ENCODE results near the gene RNF112.

The RNF112 gene

GRCh38 chr17:19410875-19411620 is at the start of gene RNF112:
RNF112 (plus strand) TSS chr17:19411232; CDS start chr17:19411409, 177 bp downstream.
- H3K4me3 ChIP-seq (ENCODE audit: insufficient read length, low read depth) = no peak within 1 kb of the TSS
- DNase-seq (ENCODE audit: low read depth, low spot score) = no peak
- no peak for TF ChIP-seq YY1 (IDR thresholded peaks at IDR 0.05; ENCODE audit: insufficient read depth, insufficient read length)
- TF ChIP-seq SUZ12 (IDR thresholded peaks at IDR 0.05; ENCODE audit: extremely low read depth, insufficient read depth, insufficient read length) = no peak
- TF ChIP-seq ZNF274 (IDR thresholded peaks at IDR 0.05; ENCODE audit: low read depth, low read length) = no peak
- peak within 1 kb of the TSS; percentile 50 for H3K9ac ChIP-seq (ENCODE audit: insufficient read length, low read depth)
- H3K27me3 ChIP-seq (ENCODE audit: insufficient read depth, insufficient read length) = no peaks in the 10 kb centered on the region
- H3K9me3 ChIP-seq (ENCODE audit: insufficient read depth, low read length) = no peaks in the 10 kb centered on the region
- no peaks in the 10 kb centered on the region for H3K36me3 ChIP-seq (ENCODE audit: insufficient read depth, insufficient read length, low read length)
- H3K4me1 ChIP-seq (ENCODE audit: insufficient read depth, insufficient read length) = peaks cover 31% of the 10 kb centered on the region

GRCh38 chr17:19361326-19361725 is 49.7 kb upstream of the RNF112 start:
- no peaks in the 10 kb centered on the region for H3K9me3 ChIP-seq (ENCODE audit: insufficient read depth, low read length)
- DNase-seq (ENCODE audit: low read depth, low spot score) = no peak
- H3K27me3 ChIP-seq (ENCODE audit: insufficient read depth, insufficient read length) = no peaks in the 10 kb centered on the region
- peaks cover 8% of the 10 kb centered on the region for H3K4me1 ChIP-seq (ENCODE audit: insufficient read depth, insufficient read length)
- peak overlapping the region; percentile 28 for H3K9ac ChIP-seq (ENCODE audit: insufficient read length, low read depth)
- peak overlapping the region; percentile 67 for H3K4me3 ChIP-seq (ENCODE audit: insufficient read length, low read depth)
- H3K36me3 ChIP-seq (ENCODE audit: insufficient read depth, insufficient read length, low read length) = peaks cover 35% of the 10 kb centered on the region
- TF ChIP-seq SUZ12 (IDR thresholded peaks at IDR 0.05; ENCODE audit: extremely low read depth, insufficient read depth, insufficient read length) (no peak), ZNF274 (IDR thresholded peaks at IDR 0.05; ENCODE audit: low read depth, low read length) (no peak), YY1 (IDR thresholded peaks at IDR 0.05; ENCODE audit: insufficient read depth, insufficient read length) (no peak)

GRCh38 chr17:19361944-19362276 is 49.1 kb upstream of the RNF112 start:
- Histone ChIP-seq H3K9me3 (ENCODE audit: insufficient read depth, low read length) (no peaks in the 10 kb centered on the region), H3K4me3 (ENCODE audit: insufficient read length, low read depth) (peak overlapping the region; percentile 67), H3K4me1 (ENCODE audit: insufficient read depth, insufficient read length) (peaks cover 8% of the 10 kb centered on the region), H3K36me3 (ENCODE audit: insufficient read depth, insufficient read length, low read length) (peaks cover 30% of the 10 kb centered on the region), H3K27me3 (ENCODE audit: insufficient read depth, insufficient read length) (no peaks in the 10 kb centered on the region), H3K9ac (ENCODE audit: insufficient read length, low read depth) (peak overlapping the region; percentile 78)
- no peak for TF ChIP-seq ZNF274 (IDR thresholded peaks at IDR 0.05; ENCODE audit: low read depth, low read length)
- TF ChIP-seq YY1 (IDR thresholded peaks at IDR 0.05; ENCODE audit: insufficient read depth, insufficient read length) = no peak
- TF ChIP-seq SUZ12 (IDR thresholded peaks at IDR 0.05; ENCODE audit: extremely low read depth, insufficient read depth, insufficient read length) = no peak
- no peak for DNase-seq (ENCODE audit: low read depth, low spot score)

GRCh38 chr17:19362277-19363113 is 48.5 kb upstream of the RNF112 start, which contains the start of gene B9D1:
B9D1 (minus strand) TSS chr17:19362723; CDS start chr17:19362569, 154 bp downstream.
- H3K36me3 ChIP-seq (ENCODE audit: insufficient read depth, insufficient read length, low read length) = peaks cover 24% of the 10 kb centered on the region
- H3K9ac ChIP-seq (ENCODE audit: insufficient read length, low read depth) = peak within 1 kb of the TSS; percentile 78
- no peaks in the 10 kb centered on the region for H3K9me3 ChIP-seq (ENCODE audit: insufficient read depth, low read length)
- H3K4me1 ChIP-seq (ENCODE audit: insufficient read depth, insufficient read length) = peaks cover 8% of the 10 kb centered on the region
- H3K4me3 ChIP-seq (ENCODE audit: insufficient read length, low read depth) = peak within 1 kb of the TSS; percentile 67
- TF ChIP-seq SUZ12 (IDR thresholded peaks at IDR 0.05; ENCODE audit: extremely low read depth, insufficient read depth, insufficient read length) (no peak), ZNF274 (IDR thresholded peaks at IDR 0.05; ENCODE audit: low read depth, low read length) (no peak), YY1 (IDR thresholded peaks at IDR 0.05; ENCODE audit: insufficient read depth, insufficient read length) (no peak)
- peak; percentile 61 for DNase-seq (ENCODE audit: low read depth, low spot score)
- H3K27me3 ChIP-seq (ENCODE audit: insufficient read depth, insufficient read length) = no peaks in the 10 kb centered on the region

- Histone ChIP-seq H3K36me3 (ENCODE audit: insufficient read depth, insufficient read length, low read length) (peaks cover 18% of the 10 kb centered on the region), H3K27me3 (ENCODE audit: insufficient read depth, insufficient read length) (no peaks in the 10 kb centered on the region), H3K9ac (ENCODE audit: insufficient read length, low read depth) (peak overlapping the region; percentile 78), H3K4me1 (ENCODE audit: insufficient read depth, insufficient read length) (peaks cover 8% of the 10 kb centered on the region), H3K9me3 (ENCODE audit: insufficient read depth, low read length) (no peaks in the 10 kb centered on the region), H3K4me3 (ENCODE audit: insufficient read length, low read depth) (peak overlapping the region; percentile 67)
- no peak for DNase-seq (ENCODE audit: low read depth, low spot score)
- TF ChIP-seq ZNF274 (IDR thresholded peaks at IDR 0.05; ENCODE audit: low read depth, low read length) (no peak), YY1 (IDR thresholded peaks at IDR 0.05; ENCODE audit: insufficient read depth, insufficient read length) (no peak), SUZ12 (IDR thresholded peaks at IDR 0.05; ENCODE audit: extremely low read depth, insufficient read depth, insufficient read length) (no peak)
These were observed 48.0 kb upstream of the RNF112 start for GRCh38 chr17:19363114-19363438.

GRCh38 chr17:19363460-19364035 is 47.5 kb upstream of the RNF112 start:
- peaks cover 16% of the 10 kb centered on the region for H3K36me3 ChIP-seq (ENCODE audit: insufficient read depth, insufficient read length, low read length)
- no peak overlapping the region for H3K4me3 ChIP-seq (ENCODE audit: insufficient read length, low read depth)
- TF ChIP-seq ZNF274 (IDR thresholded peaks at IDR 0.05; ENCODE audit: low read depth, low read length) = no peak
- no peak for TF ChIP-seq SUZ12 (IDR thresholded peaks at IDR 0.05; ENCODE audit: extremely low read depth, insufficient read depth, insufficient read length)
- TF ChIP-seq YY1 (IDR thresholded peaks at IDR 0.05; ENCODE audit: insufficient read depth, insufficient read length) = no peak
- H3K9ac ChIP-seq (ENCODE audit: insufficient read length, low read depth) = no peak overlapping the region
- no peaks in the 10 kb centered on the region for H3K9me3 ChIP-seq (ENCODE audit: insufficient read depth, low read length)
- no peak for DNase-seq (ENCODE audit: low read depth, low spot score)
- H3K4me1 ChIP-seq (ENCODE audit: insufficient read depth, insufficient read length) = peaks cover 8% of the 10 kb centered on the region
- H3K27me3 ChIP-seq (ENCODE audit: insufficient read depth, insufficient read length) = no peaks in the 10 kb centered on the region
